Dermis blood vessel endothelial cell (primary cell): Measurements from ENCODE around the gene ADIG. TPM values are rescaled to one million over a fixed set of nuclear protein-coding genes. Genes with fewer than 3 reads are reported as not detected.
"Not testable (repeated sequence)": the region's sequence is repeated elsewhere in the genome, so short reads cannot be mapped to it uniquely, and the experiment has no call there.

Experiments used
- DNase-seq: peaks from one replicate; pipeline ENCODE4 v3.0.0; 2010
- total RNA-seq: library from RNA; depleted of rRNA; stranded (reverse); fragments of >200 nt; gene quantifications from 2 replicates; pipeline ENCODE4 v1.2.3, GENCODE V29; 2014

Gene ADIG
- total RNA-seq, 1 donor from 2014 or later: not detected

GRCh38 chr20:38573413-38573812 is 7.6 kb upstream of the ADIG start:
- no peak for DNase-seq

GRCh38 chr20:38579219-38579910 is 1.6 kb upstream of the ADIG start:
- DNase-seq: no peak

- DNase-seq: no peak
These were observed 1.1 kb upstream of the ADIG start for GRCh38 chr20:38579921-38580320.

GRCh38 chr20:38581830-38582358 is 897 bp downstream of the ADIG start:
- DNase-seq: no peak

GRCh38 chr20:38583306-38583705 is 2.3 kb downstream of the ADIG start:
- DNase-seq: no peak

- no peak for DNase-seq
These were observed 3.2 kb downstream of the ADIG start for GRCh38 chr20:38584099-38584763.

GRCh38 chr20:38585404-38586180 is 4.6 kb downstream of the ADIG start:
- no peak for DNase-seq

GRCh38 chr20:38586181-38586525 is 5.2 kb downstream of the ADIG start:
- DNase-seq: no peak

GRCh38 chr20:38588303-38588702 is 7.3 kb downstream of the ADIG start:
- DNase-seq: no peak

GRCh38 chr20:38589351-38589750 is 8.4 kb downstream of the ADIG start:
- DNase-seq: no peak

- no peak for DNase-seq
These were observed 9.1 kb downstream of the ADIG start for GRCh38 chr20:38589967-38590675.

GRCh38 chr20:38590676-38591473 is 9.9 kb downstream of the ADIG start:
- DNase-seq: no peak

GRCh38 chr20:38591474-38592410 is 10.7 kb downstream of the ADIG start:
- no peak for DNase-seq

- not testable (repeated sequence) for DNase-seq
These were observed 11.4 kb downstream of the ADIG start for GRCh38 chr20:38592411-38592790.

- DNase-seq: not testable (repeated sequence)
These were observed 13.3 kb downstream of the ADIG start for GRCh38 chr20:38594281-38594680.

GRCh38 chr20:38595886-38596285 is 14.9 kb downstream of the ADIG start:
- not testable (repeated sequence) for DNase-seq

- DNase-seq: peak; percentile 56
These were observed 18.4 kb downstream of the ADIG start for GRCh38 chr20:38599410-38599882.

- DNase-seq: no peak
These were observed 19.1 kb downstream of the ADIG start for GRCh38 chr20:38600057-38600456.

- peak; percentile 45 for DNase-seq
These were observed 20.5 kb downstream of the ADIG start, which contains the start of gene ARHGAP40 for GRCh38 chr20:38601216-38602184. Gene ARHGAP40 (plus strand): TSS chr20:38601809.
